Stimulated activated CD4-positive, alpha-beta T cell treated with anti-CD3 and anti-CD28 coated beads, Interleukin-1b, Interleukin-23, amount 100 ng/mL, for 4 hours (primary cell): ENCODE data around the gene CCDC188.

Experiments used
- DNase-seq, 2 donors: peaks; one replicate each; pipeline ENCODE4 v3.0.0-alpha.2; 2020; ENCODE audit warnings: low read depth in 2 of 2

CCDC188 gene

GRCh38 chr22:20133930-20134549 is 16.8 kb downstream of the CCDC188 start:
- no peak for DNase-seq

- no peak for DNase-seq
Observed at GRCh38 chr22:20132686-20133246, 18.1 kb downstream of the CCDC188 start.

DNA sequence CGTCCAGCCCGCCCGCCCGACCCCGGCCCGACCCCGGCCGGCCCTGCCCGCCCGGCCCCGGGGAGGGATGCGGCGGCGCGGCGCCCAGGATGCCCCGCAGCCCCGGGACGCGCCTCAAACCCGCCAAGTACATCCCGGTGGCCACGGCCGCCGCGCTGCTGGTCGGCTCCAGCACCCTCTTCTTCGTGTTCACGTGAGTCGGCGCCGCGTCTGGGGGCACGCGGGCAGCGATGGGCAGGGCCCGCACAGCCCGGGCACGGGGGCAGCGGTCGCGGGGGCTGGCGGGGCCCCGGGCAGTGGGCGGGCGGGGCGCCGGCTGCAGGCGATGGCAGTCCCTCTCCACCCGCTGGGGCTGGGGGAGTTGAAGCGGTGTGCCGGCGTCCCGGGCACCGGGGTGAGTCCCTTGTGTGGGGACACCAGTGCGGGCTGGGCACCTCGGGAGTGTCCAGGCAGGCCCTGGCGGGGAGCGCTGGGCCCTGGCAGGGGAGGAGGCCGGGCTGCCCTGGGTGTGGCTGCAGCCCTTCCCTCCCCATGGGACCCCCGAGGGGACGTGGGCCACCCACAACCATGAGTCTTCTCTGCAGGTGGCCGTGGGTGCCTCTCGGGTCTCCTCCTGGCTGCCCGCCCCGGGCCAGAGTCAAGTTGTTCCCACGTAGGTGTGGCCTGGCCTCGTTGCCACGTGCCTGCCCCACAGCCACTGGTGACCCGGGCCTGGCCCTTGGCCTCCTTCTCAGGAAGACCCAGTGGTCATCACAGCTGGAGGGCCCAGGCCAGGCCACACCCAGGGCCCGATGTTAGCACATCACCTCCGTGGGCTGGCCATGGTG is 18.8 kb downstream of the CCDC188 start:
- DNase-seq, result no peak

DNA sequence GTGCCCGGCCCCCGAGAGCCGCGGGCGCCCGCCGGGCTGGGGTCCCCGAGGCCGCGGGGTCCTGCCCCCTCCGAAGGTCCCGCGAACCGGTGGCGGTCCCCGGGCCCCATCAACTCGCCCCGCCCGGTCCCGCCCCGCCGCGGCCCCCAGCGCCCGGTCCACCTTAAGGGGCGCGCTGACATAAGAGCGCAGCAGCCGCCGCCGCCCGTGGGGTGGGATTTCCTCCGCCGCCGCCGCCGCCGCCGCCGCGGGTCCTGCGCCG is 19.3 kb downstream of the CCDC188 start, which contains the start of gene ZDHHC8:
TSS of gene ZDHHC8 (plus strand) at position 208 of the 262 bp plus-strand sequence. CDS start 144 bp downstream, outside the sequence.
- peak; percentile 27 to 62 for DNase-seq

- peak; percentile 65 to 85 for DNase-seq
Observed at GRCh38 chr22:20130731-20131596, 19.9 kb downstream of the CCDC188 start.

- DNase-seq, result no peak
Observed at GRCh38 chr22:20130319-20130718, 20.5 kb downstream of the CCDC188 start.

DNA sequence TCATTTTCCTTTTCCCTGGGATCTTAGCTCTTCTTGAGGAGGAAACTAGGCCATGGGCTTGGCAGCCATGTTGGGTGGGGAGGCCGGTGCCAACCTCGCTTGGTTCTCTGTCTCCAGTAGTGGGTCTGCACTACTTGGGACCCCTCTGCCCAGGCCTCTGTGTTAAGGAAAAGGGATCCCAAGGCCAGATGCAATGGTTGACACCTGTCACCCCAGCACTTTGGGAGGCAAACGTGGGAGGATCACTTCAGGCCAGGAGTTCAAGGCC is 21.2 kb downstream of the CCDC188 start:
- no peak for DNase-seq

DNA sequence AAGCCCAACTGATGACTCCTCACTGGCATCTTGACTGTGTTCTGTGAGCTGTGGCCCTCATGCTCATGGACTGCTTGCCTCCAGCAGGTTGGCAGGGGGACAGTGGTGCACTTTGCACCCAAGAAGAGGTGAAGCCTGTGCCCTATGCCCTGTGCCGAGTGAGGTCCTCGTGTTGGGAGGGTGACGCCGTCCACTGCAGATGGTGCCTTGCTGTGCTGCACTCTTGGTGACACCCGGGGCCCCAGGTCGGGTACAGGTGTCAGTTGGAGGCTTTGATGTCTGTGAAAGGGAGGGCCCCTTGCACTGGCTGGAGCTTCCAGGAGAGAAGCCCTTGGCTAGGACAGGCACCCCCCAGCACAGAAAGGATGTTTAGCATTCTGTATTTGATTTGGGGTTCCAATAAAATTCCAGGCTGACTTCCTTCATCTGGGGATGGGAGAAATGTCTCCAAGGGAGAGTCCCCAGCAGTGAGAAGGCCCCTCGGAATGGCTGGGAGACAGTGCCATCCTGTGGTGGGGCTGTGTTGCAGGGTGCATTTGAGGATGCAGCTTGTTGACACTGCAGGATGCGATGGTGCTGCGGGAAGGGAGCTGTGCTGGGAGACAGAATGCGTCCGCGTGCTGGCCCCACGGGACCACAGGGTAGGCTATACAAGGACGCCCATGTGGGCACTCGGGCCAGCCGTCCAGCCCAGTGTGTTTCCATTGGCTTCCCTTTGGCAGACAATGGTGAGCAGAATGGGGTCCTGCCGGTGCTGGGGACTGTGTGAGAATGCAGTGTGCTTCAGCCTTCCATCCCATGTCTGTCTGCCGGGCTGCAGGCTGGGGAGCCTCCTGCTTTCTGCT is 21.7 kb downstream of the CCDC188 start:
- DNase-seq, result peak; percentile 40 to 43

DNA sequence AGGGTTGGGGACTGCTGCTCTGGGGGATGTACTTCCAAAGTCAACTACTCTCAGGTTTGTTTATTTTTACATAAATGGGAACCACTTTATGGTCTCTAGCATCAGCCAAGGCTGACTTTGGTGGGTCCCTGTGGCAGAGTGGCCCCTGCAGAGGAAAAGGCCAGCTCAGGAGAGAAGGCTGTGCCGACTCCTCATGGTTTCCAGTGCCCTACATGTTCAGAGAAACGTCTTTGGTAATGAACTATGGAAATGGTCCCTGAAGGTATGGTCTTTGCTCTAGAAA is 22.3 kb downstream of the CCDC188 start:
- DNase-seq, result no peak

GRCh38 chr22:20127869-20128618 is 22.8 kb downstream of the CCDC188 start:
- no peak for DNase-seq

DNA sequence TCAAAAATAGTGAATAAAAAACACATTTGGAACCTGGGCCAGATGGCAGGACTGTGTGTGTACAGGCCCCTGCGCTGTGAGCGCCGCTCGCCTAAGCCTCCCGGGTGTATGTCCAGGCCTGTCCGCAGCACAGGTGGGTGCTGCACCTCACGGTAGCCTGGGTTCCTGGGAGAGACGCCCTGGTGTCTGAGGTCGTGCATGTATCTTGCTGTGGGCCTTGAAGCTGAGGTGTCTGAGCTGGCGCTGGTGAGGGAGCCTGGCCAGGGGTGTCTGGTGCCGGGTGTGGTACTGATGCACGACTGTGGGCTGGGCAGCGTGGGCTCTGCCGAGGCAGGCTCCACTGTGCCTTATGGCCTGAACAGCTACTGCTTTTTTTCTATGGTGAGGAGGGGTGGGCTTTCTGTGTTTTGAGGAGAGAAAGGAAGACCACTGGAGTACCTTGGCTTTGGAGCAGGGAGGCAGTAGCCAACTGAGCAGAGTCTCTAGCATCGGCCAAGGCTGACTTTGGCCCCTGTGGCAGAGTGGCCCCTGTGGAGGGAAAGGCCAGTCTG is 23.5 kb downstream of the CCDC188 start:
- DNase-seq, result no peak

GRCh38 chr22:20126284-20127029 is 24.4 kb downstream of the CCDC188 start:
- no peak for DNase-seq

DNA sequence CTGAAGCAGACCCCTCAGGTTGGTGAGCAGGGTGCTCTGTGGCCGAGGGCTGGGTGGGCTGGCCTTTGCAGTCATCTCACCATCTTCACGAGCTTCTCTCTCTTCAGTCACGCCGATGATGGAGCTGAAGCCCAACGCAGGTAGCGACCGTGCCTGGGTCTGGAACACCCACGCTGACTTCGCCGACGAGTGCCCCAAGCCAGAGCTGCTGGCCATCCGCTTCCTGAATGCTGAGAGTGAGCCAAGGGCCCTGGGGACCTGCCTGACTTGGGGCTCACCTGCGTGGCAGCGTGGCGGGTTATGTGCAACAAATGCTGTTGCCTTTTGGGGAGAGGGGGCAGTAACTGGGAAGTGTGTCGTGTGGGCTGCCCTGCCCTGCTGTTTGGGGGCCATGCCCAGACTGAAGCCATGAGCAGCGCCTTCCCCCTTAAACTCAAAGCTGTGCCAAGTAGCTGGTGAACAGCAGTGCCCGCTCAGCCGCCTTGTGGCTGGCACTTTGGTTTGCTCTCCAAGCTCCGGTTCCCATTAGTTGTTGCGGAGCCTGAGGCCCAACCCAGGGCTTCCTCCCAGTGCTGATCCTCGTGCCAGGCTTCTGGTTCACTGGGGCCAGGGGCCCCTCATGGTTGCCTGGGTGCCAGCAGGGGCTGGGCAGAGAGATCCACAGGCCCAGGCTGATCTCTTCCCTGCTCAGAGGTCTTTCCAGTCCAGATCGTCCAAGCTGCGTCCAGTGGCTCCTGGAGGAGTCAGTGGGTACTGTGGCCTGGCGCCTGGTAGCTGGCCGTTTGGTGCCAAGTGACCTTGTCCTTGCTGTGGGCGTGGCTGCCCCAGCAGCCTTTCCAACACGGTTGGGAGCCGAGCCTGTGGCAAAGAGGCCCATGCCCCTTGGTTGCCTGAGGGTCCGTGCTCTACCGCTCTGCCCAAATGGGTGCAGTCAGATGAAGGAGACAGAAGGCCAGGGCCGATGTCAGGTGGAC is 25.4 kb downstream of the CCDC188 start:
- no peak for DNase-seq

DNA sequence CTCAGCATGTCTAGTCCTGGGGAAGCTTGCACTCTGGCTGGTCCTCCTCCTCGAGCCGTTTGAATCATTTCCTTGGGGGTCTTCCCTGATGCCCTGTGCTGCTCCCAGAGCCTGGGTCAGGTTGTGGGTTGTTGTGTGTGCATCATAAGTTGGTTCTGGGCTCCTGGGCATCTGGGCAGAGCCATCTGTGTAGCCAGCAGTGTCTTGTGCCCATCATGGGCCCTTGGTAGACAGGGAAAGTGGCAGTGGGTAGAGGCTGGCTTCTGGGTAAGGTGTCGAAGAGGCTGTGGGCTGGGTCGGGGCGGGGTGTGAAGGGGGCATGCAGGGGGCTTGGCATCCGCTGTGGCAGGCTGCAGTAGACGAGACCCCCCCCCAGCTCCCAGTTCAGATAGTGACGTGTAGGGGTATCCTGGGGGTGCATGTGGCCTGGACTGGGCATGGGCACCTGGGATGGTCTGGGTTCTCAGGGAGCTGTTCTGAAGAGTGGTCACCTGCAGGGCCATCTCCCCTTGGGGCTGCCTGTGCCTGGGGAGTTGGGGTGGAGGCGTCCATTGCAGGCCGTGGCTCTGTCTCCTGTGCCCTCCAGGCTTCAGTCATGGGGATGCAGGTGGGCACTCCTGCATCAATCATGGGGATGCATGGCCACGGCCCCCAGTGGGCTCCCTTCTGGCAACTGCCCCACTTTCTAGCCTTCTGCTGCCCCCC is 26.6 kb downstream of the CCDC188 start:
- no peak for DNase-seq

GRCh38 chr22:20123366-20124082 is 27.3 kb downstream of the CCDC188 start:
- no peak for DNase-seq

DNA sequence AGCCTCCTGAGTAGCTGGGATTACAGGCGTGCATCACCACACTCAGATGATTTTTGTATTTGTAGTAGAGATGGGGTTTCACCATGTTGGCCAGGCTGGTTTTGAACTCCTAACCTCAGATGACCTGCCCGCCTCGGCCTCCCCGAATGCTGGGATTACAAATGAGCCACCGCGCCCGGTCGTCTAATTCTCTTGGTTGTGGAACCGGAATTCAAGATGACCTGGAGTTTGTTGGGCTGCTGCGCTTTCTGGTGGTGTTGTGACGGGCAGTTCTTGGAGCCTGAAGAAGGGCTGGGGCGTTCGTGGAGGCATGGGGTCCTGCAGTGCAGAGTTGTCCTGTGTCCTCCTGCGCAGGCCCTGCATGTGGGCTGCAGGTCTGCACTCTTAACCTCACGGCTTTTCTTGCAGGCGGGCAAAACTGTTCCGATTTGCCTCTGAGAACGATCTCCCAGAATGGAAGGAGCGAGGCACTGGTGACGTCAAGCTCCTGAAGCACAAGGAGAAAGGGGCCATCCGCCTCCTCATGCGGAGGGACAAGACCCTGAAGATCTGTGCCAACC is 28.9 kb downstream of the CCDC188 start:
- no peak for DNase-seq
